AG09319 (cell line): Measurements from ENCODE around the gene MCEE.
"Not testable (repeated sequence)": the region's sequence is repeated elsewhere in the genome, so short reads cannot be mapped to it uniquely, and the experiment has no call there.

Experiments used
- DNase-seq: peaks from one replicate; pipeline ENCODE4 v3.0.0-alpha.2; 2010; ENCODE audit warnings: low read depth; ENCODE audit errors: extremely low read depth
- CTCF ChIP-seq: IDR thresholded peaks from 2 replicates; pipeline ENCODE4 v1.5.1; 2011; ENCODE audit warnings: low read depth, mild to moderate bottlenecking, inconsistent platforms, low read length, moderate library complexity

MCEE gene

DNA sequence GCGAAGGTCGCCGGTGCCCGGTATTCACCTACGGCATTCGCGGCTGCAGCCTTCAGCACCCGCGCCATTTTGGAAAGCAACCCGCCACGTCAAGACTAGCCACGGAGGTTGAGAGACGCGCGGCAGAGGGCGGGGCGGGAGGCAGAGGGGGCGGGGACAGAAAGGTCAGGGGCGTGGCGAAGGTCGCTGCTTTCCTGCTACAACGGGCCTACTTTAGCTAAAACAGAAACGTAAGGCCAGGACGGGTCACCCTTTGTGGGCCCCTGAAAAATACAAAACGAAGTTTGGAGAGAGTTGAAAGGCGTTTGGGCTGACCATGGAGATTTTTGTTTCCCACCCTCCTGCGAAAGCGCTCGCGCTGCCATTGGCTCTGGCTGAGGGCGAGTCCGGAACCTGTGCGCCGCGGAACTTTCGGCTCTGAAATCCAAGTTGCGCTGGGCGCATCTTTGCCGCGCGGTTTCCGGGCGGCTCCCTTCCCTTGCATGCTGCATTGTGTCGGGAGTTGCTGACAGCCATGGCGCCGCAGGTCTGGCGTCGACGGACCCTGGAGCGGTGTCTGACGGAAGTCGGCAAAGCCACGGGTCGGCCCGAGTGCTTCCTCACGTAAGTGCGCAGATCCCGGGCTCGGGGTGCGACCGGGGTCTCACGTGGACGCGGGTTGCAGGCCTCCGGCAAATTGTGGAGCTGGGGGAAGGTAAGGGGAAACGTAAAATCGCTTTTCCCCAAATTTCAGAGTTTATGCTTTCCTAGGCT is at the start of gene MCEE, which contains the start of gene MPHOSPH10:
MCEE (minus strand) TSS at position 78 of the 753 bp plus-strand sequence; CDS start at position 68, 10 bp downstream.
MPHOSPH10 (plus strand) TSS at position 483 of the 753 bp plus-strand sequence; CDS start at position 515, 32 bp downstream.
- TF ChIP-seq CTCF, result no peak
- DNase-seq, result peak; percentile 59

- not testable (repeated sequence) for DNase-seq
Observed at GRCh38 chr2:71178836-71179235, 48.8 kb upstream of the MCEE start.

DNA sequence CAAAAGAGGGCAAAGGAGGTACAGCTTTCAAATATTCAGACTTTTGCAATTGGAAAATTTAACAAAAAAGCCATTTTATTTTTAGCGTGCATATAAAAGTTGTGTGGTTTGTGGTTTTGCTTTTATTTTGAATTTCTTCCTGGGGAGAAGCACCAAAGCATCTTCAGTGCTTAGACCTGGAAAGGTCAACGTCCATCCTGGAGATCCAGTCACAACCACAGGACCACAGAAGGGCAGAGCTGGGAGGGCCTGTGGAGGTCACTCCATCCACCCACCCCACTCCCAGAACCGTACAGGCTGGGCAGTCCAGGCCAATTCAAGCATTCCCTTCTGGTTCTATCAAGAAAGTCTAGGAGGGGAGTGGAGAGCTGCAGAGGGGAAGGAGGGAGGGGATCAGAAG is 44.2 kb upstream of the MCEE start:
- TF ChIP-seq CTCF, result no peak
- DNase-seq, result no peak

DNA sequence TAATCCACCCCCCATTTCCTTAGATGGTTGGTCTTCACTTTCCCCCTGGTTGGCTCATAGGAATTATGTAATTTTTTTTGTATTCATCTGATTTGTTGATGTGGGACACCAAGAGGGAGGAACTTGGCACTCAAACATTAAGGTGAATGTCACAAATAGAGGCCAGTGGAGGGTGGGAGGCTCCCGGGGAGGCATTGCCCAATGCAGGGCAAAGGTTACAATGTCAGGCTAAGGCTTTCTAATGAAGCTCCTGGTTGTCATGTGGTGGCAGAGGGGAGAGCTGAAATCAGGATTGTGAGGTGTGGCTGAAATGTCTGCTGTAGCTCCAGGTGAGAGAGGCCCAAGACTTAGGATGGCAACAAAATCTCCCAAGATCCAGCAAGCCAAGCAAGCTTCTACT is 43.1 kb upstream of the MCEE start:
- no peak for DNase-seq
- no peak for TF ChIP-seq CTCF

GRCh38 chr2:71166812-71167211 is 36.8 kb upstream of the MCEE start:
- no peak for DNase-seq
- TF ChIP-seq CTCF, result no peak

GRCh38 chr2:71157124-71157793 is 27.2 kb upstream of the MCEE start:
- DNase-seq, result no peak
- peak; percentile 65 for TF ChIP-seq CTCF

DNA sequence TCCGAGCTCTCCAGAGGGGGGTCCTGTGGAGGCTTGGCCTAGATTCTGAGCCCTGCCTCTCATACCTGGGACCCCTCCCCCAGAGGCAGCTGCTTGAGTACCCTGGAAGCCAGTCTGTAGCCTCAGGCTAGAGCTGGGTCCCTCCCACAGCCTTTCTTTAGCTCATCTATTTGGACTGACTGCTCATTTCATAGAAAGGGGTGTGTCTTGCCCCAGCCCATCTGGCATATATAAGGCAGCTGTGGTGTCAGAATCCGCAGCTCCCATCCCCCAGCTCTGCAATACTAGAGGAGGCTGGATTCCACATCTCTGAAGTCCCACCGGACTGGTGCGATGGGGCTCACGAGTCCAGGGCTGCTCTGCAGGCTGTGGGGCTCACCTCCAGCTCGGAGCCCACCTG is 26.5 kb upstream of the MCEE start:
- TF ChIP-seq CTCF, result no peak
- DNase-seq, result no peak
